K562 (cell line): Measurements from ENCODE around the gene EIF5. TPM values are rescaled to one million over a fixed set of nuclear protein-coding genes. Genes with fewer than 3 reads are reported as not detected.

Source experiments
- ATAC-seq: fragments of 200-7000 bp; cut with Tn5 transposase; 3 replicates; pipeline ENCODE4 v1.9.1; 2020; ENCODE audit warnings: moderate library complexity
- BruUV-seq: library from RNA; stranded (reverse); fragments of 400-500 nt; replicated peaks from 2 replicates; lab custom pipeline; 2021; lab: Mats Ljungman, UMichigan
- CTCF ChIA-PET: fragments of 300-600 bp; formaldehyde crosslinking; extraction: SDS; loops from one replicate; lab custom pipeline; 2021; ENCODE audit warnings: low intra/inter-chr PET ratio; lab: Yijun Ruan, JAX
- POLR2A ChIA-PET: fragments of 300-600, 350-650 bp; sonication (Branson Sonifier 250); formaldehyde crosslinking; extraction: SDS; loops from one replicate; lab custom pipeline; 2021; ENCODE audit warnings: antibody characterized with exemption, inconsistent platforms; lab: Yijun Ruan, JAX
- DNase-seq, 4 experiments: peaks; one replicate each; pipeline versions ENCODE4 v3.0.0 to v3.0.0-alpha.2; 2011 to 2018; ENCODE audit warnings: low spot score in 3 of 4, mixed read lengths in 3 of 4; ENCODE audit errors: extremely low read depth in 1 of 4
- FAIRE-seq: peaks from 2 replicates; lab custom pipeline; 2011; peaks lifted over from hg19 to GRCh38; lab: Jason Lieb, UNC
- H2AFZ ChIP-seq: 2 replicates; pipeline ENCODE4 v1.6.0; 2011; ENCODE audit warnings: low read depth, low read length, control low read depth, inconsistent platforms
- H3K27ac ChIP-seq: fragments of 200-600 bp; 3 replicates; pipeline ENCODE4 v1.8.0; 2011; ENCODE audit warnings: low read depth, mild to moderate bottlenecking, control low read depth, inconsistent platforms, low read length, moderate library complexity, mixed read lengths; ENCODE audit errors: extremely low read depth
- H3K27me3 ChIP-seq, 2 experiments: fragments of 300-600 bp in 1 of 2; 2 replicates in 1 of 2; 3 replicates in 1 of 2; pipeline versions ENCODE4 v1.6.0 to v1.8.0; 2011; ENCODE audit warnings: inconsistent platforms in 2 of 2, low read length in 2 of 2, mild to moderate bottlenecking in 1 of 2, mixed read lengths in 1 of 2, moderate library complexity in 1 of 2; ENCODE audit not compliant: control insufficient read depth in 2 of 2, insufficient read depth in 2 of 2
- H3K36me3 ChIP-seq: fragments of 300-600 bp; 3 replicates; pipeline ENCODE4 v1.8.0; 2011; ENCODE audit warnings: mild to moderate bottlenecking, low read length, inconsistent platforms; ENCODE audit not compliant: control insufficient read depth, insufficient read depth
- H3K4me1 ChIP-seq, 2 experiments: fragments of 200-600 bp in 1 of 2; replicated peaks in 1 of 2; 2 replicates in 1 of 2; 3 replicates in 1 of 2; pipeline versions ENCODE4 v1.5.1 to v1.8.0; 2011; ENCODE audit warnings: inconsistent platforms in 2 of 2, low read length in 2 of 2, mild to moderate bottlenecking in 1 of 2, mixed read lengths in 1 of 2, moderate library complexity in 1 of 2; ENCODE audit not compliant: control insufficient read depth in 2 of 2, insufficient read depth in 2 of 2
- H3K4me2 ChIP-seq: 2 replicates; pipeline ENCODE4 v1.6.1; 2011; ENCODE audit warnings: low read length, control low read depth, inconsistent platforms, mixed read lengths; ENCODE audit not compliant: insufficient read depth
- H3K4me3 ChIP-seq: fragments of 200-600 bp; sonication (generic), shearing (Covaris generic); 2 replicates; pipeline ENCODE4 v1.5.1; 2016; ENCODE audit warnings: control low read depth, inconsistent platforms
- H3K79me2 ChIP-seq: fragments of 200-600 bp; 3 replicates; pipeline ENCODE4 v1.8.0; 2011; ENCODE audit warnings: low read length, inconsistent platforms; ENCODE audit not compliant: control insufficient read depth, insufficient read depth
- H3K9ac ChIP-seq, 2 experiments: 2 replicates each; pipeline versions ENCODE4 v1.6.0 to v1.6.1; 2011; ENCODE audit warnings: low read depth in 2 of 2, low read length in 2 of 2, control low read depth in 1 of 2, inconsistent platforms in 1 of 2, mild to moderate bottlenecking in 1 of 2, mixed read lengths in 1 of 2; ENCODE audit not compliant: insufficient read depth in 1 of 2
- H3K9me1 ChIP-seq: one replicate; pipeline ENCODE4 v1.6.0; 2011; ENCODE audit warnings: inconsistent platforms, mild to moderate bottlenecking, low read length, moderate library complexity; ENCODE audit not compliant: control insufficient read depth, insufficient read depth
- H3K9me3 ChIP-seq: replicated peaks from 2 replicates; pipeline ENCODE4 v1.5.1; 2011; ENCODE audit warnings: low read depth, low read length, inconsistent platforms; ENCODE audit not compliant: control insufficient read depth, insufficient read depth
- H4K20me1 ChIP-seq: replicated peaks from 2 replicates; pipeline ENCODE4 v1.6.1; 2011; ENCODE audit warnings: low read length, inconsistent platforms, mixed read lengths; ENCODE audit not compliant: control insufficient read depth, insufficient read depth
- CC2D1A ChIP-seq: fragments of 450-650 bp; IDR thresholded peaks from 2 replicates; pipeline ENCODE4 v1.6.1; 2017; ENCODE audit warnings: mild to moderate bottlenecking
- CEBPB ChIP-seq: fragments of 450-650 bp; IDR thresholded peaks from 2 replicates; pipeline ENCODE4 v1.6.1; 2016; ENCODE audit warnings: missing genetic modification characterization, missing compliant biosample characterization
- CTBP1 ChIP-seq: fragments of 450-650 bp; IDR thresholded peaks from 2 replicates; pipeline ENCODE4 v1.6.1; 2016; ENCODE audit warnings: borderline replicate concordance
- DEAF1 ChIP-seq: fragments of 450-650 bp; formaldehyde crosslinking; IDR thresholded peaks from 2 replicates; pipeline ENCODE4 v1.4.0; 2020; ENCODE audit warnings: mild to moderate bottlenecking, moderate library complexity
- DIDO1 ChIP-seq: fragments of 450-650 bp; IDR thresholded peaks from 2 replicates; pipeline ENCODE4 v1.6.1; 2016; ENCODE audit warnings: low read depth, missing biosample characterization, missing genetic modification characterization
- NCOA4 ChIP-seq: fragments of 450-650 bp; IDR thresholded peaks from 2 replicates; pipeline ENCODE4 v1.6.1; 2018; ENCODE audit warnings: mild to moderate bottlenecking; ENCODE audit not compliant: partially characterized antibody
- RFX5 ChIP-seq: IDR thresholded peaks from 2 replicates; pipeline ENCODE4 v1.6.1; 2011; ENCODE audit warnings: low read depth, mild to moderate bottlenecking, improper control_type of control experiment, low read length
- RHOXF2B ChIP-seq: fragments of 250-450 bp; sonication (Bioruptor Pico); conservative IDR thresholded peaks from 2 replicates; pipeline ENCODE4 v1.5.1; 2021
- SMARCA4 ChIP-seq: fragments of 450-650 bp; IDR thresholded peaks from 2 replicates; pipeline ENCODE4 v1.6.1; 2016
- TGIF2 ChIP-seq: sonication (generic); formaldehyde crosslinking; IDR thresholded peaks from 2 replicates; pipeline ENCODE4 v1.8.1; 2022; ENCODE audit warnings: mild to moderate bottlenecking, missing genetic modification reagents, moderate library complexity
- TSC22D4 ChIP-seq: fragments of 450-650 bp; IDR thresholded peaks from 2 replicates; pipeline ENCODE4 v1.6.1; 2016; ENCODE audit warnings: missing genetic modification characterization, missing biosample characterization, control low read depth
- ZBTB7A ChIP-seq: IDR thresholded peaks from 2 replicates; pipeline ENCODE4 v1.6.1; 2011; ENCODE audit warnings: low read depth, mild to moderate bottlenecking, low read length, moderate library complexity, borderline replicate concordance; ENCODE audit not compliant: control insufficient read depth
- ZNF212 ChIP-seq: fragments of 450-650 bp; formaldehyde crosslinking; IDR thresholded peaks from 2 replicates; pipeline ENCODE4 v1.4.0; 2020; ENCODE audit warnings: mild to moderate bottlenecking
- ZNF311 ChIP-seq: fragments of 250-450 bp; sonication (Bioruptor Pico); IDR thresholded peaks from 2 replicates; pipeline ENCODE4 v1.4.0; 2020; ENCODE audit warnings: mild to moderate bottlenecking, moderate library complexity
- ZNF655 ChIP-seq: fragments of 250-450 bp; sonication (Bioruptor Pico); IDR thresholded peaks from 2 replicates; pipeline ENCODE4 v1.5.0; 2021
- WGBS: fragments of 100-300 bp; shearing (Covaris generic); methylation state at CpG from one replicate; pipeline ENCODE4 v1.1.6; 2016; ENCODE audit warnings: low coverage, mixed read lengths; ENCODE audit not compliant: insufficient coverage; ENCODE audit errors: missing lambda C conversion rate; 5-methylcytosine and 5-hydroxymethylcytosine counted together
- in situ Hi-C: fragments of 300-500 bp; cut with MboI; formaldehyde crosslinking; loops from 4 replicates; pipeline ENCODE4 v1.15.0; 2018; ENCODE audit warnings: inconsistent platforms, mixed read lengths
- intact Hi-C: fragments of 100-400 bp; cut with micrococcal nuclease; formaldehyde crosslinking; loops from 2 replicates; pipeline ENCODE4 v1.14.2; 2022
- polyA plus RNA-seq, 8 experiments: library from polyadenylated mRNA; depleted of rRNA in 4 of 8; stranded (reverse) in 5 of 8; unstranded in 3 of 8; fragments of >200 nt; fragmentation: Nextera tagmentation in 2 of 8; fragmentation: Illumina TruSeq in 1 of 8; extraction: Ambion mirVana in 2 of 8; extraction: Trizol in 1 of 8; gene quantifications; 2 replicates each; pipeline versions ENCODE4 v1.2.1 to v1.2.3, GENCODE V29; 2011 to 2014; ENCODE audit warnings: inconsistent platforms in 1 of 8, missing spikeins in 1 of 8
- total RNA-seq, 7 experiments: library from RNA; depleted of rRNA in 6 of 7; stranded (reverse); fragments of >200 nt in 6 of 7; fragmentation: Illumina TruSeq in 2 of 7; extraction: Trizol in 2 of 7; gene quantifications; 2 replicates each; pipeline versions ENCODE4 v1.2.1 to v1.2.3, GENCODE V29; 2011 to 2021; ENCODE audit warnings: low replicate concordance in 1 of 7
- TF ChIP-seq, protein P1 (sequence below): sonication (generic); IDR thresholded peaks from 2 replicates; pipeline ENCODE4 v1.6.1; 2016

The EIF5 gene
- total and polyA plus RNA-seq, 9 of the 15 experiments (the other 6 are each of a cell fraction or from before 2014, with no cell fraction given), result 92.7 to 442 (median 190) TPM

DNA sequence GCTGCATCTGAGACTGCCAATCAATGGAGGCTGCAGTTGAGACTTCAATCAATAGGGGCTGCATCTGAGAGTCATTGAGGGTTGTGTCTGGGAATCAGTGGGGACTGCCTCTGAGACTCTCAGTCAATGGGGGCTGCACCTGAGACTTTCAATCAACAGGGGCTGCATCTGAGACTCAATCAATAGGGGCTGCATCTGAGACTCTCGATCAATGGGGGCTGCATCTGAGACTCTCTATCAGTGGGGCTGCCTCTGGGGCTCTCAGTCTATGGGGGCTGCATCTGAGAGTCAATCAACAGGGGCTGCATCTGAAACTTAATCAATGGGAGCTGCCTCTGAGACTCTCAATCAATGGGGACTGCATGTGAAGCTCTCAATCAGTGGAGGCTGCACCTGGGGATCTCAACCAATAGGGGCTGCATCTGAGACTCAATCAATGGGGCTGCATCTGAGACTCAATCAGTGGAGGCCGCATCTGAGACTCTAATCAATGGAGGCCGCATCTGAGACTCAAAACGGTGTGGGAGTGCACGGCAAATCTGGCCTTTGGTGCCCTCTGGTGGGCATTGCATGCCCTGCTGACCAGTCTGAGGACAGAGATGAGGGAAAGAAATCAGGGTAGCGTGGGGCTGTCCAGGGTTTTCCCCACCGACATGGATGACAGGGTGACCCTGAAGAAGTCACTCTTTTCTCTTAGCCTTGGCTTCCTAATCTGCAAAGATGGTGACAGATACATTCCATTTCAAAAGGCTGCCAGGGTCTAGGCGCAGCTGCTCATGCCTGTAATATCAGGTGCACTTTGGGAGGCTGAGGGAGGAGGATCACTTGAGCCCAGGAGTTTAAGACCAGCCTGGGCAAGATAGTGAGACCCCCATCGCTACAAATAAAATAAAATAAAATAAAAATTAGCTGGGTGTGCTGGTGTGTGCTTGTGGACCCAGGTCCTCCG lies 41.3 kb upstream of the EIF5 start:
- FAIRE-seq, result peak; percentile 87
- Histone ChIP-seq H2AFZ (no peak overlapping the region), H3K79me2 (no peaks in the 10 kb centered on the region), H3K36me3 (no peaks in the 10 kb centered on the region), H3K4me3 (no peak overlapping the region), H4K20me1 (no peaks in the 10 kb centered on the region), H3K4me1 (peaks cover 0 to 8% of the 10 kb centered on the region in 2 experiments; a peak in 4 of 5 replicates), H3K27ac (no peak overlapping the region), H3K9ac (no peak overlapping the region), H3K27me3 (0 out of 5 replicates have a peak, but pooled peaks cover 0 to 1% of the 10 kb centered on the region in 2 experiments), H3K4me2 (no peak overlapping the region), H3K9me3 (no peaks in the 10 kb centered on the region), H3K9me1 (no peaks in the 10 kb centered on the region)
- in situ Hi-C loops, result loop anchor here (10.0 kb wide), 1 partner anchor 188 kb away; no protein-coding TSS in a partner anchor
- whole genome bisulfite sequencing, result 19% methylated on average over 10 of the region's 10 CpGs
- intact Hi-C loops, result loop anchor here (1.0 to 2.0 kb wide), 3 partner anchors 150 to 214 kb away; no protein-coding TSS in a partner anchor
- CTCF ChIA-PET, result interaction anchor here (0.6 to 1.8 kb wide), 7 partner anchors 151 to 598 kb away, joined by 3 to 11 read pairs (median 4); no protein-coding TSS in a partner anchor
- peak; percentile 70 to 80 (median 72) for DNase-seq
- no TSS peak for BruUV-seq
- POLR2A ChIA-PET, result interaction anchor here (0.7 to 1.6 kb wide), 2 partner anchors 168 to 188 kb away, joined by 3 to 4 read pairs; no protein-coding TSS in a partner anchor
- peak; percentile 94 for ATAC-seq
- TF ChIP-seq RFX5, result no peak
- TF ChIP-seq RHOXF2B (CRISPR knock-in tag), result no peak
- TF ChIP-seq CTBP1, result peak; percentile 29; the same call in 1 of the 2 replicates
- peak; percentile 80 for TF ChIP-seq CC2D1A
- no peak for TF ChIP-seq DIDO1 (tag)
- no peak for TF ChIP-seq ZNF655 (CRISPR knock-in tag)
- no peak for TF ChIP-seq ZBTB7A
- TF ChIP-seq TSC22D4 (tag), result no peak
- TF ChIP-seq ZNF212 (CRISPR knock-in tag), result no peak
- TF ChIP-seq NCOA4, result no peak
- no peak for TF ChIP-seq ZNF311
- no peak for TF ChIP-seq CEBPB
- peak; percentile 80 for TF ChIP-seq DEAF1 (CRISPR knock-in tag)
- TF ChIP-seq SMARCA4, result no peak
- TF ChIP-seq, protein P1, sequence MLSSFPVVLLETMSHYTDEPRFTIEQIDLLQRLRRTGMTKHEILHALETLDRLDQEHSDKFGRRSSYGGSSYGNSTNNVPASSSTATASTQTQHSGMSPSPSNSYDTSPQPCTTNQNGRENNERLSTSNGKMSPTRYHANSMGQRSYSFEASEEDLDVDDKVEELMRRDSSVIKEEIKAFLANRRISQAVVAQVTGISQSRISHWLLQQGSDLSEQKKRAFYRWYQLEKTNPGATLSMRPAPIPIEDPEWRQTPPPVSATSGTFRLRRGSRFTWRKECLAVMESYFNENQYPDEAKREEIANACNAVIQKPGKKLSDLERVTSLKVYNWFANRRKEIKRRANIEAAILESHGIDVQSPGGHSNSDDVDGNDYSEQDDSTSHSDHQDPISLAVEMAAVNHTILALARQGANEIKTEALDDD, result no peak
- TF ChIP-seq TGIF2, result no peak
